Smooth muscle cell (in vitro differentiated cells): ENCODE measurements around the gene CAMK2G. TPM values are rescaled to one million over a fixed set of nuclear protein-coding genes. Genes with fewer than 3 reads are reported as not detected.

ENCODE experiments used
- DNase-seq: peaks from one replicate; lab custom pipeline; 2025; ENCODE audit not compliant: unreplicated experiment; lab: John Stamatoyannopoulos, UW
- H2AFZ ChIP-seq: fragments of 200-600 bp; sonication (generic); 2 replicates; pipeline ENCODE4 v1.6.0; 2016; ENCODE audit warnings: antibody characterized with exemption, low read depth, mild to moderate bottlenecking
- H3F3A ChIP-seq: fragments of 200-600 bp; sonication (generic); 2 replicates; pipeline ENCODE4 v1.6.0; 2017; ENCODE audit warnings: antibody characterized with exemption, low read depth
- H3K27ac ChIP-seq: fragments of 200-600 bp; sonication (generic); 2 replicates; pipeline ENCODE4 v1.5.1; 2016; ENCODE audit warnings: low read depth, mild to moderate bottlenecking
- H3K27me3 ChIP-seq: fragments of 200-600 bp; sonication (generic); 2 replicates; pipeline ENCODE4 v1.6.1; 2016; ENCODE audit warnings: low read depth, mild to moderate bottlenecking
- H3K36me3 ChIP-seq: fragments of 200-600 bp; sonication (generic); 2 replicates; pipeline ENCODE4 v1.5.1; 2016; ENCODE audit warnings: low read depth
- H3K4me1 ChIP-seq: fragments of 200-600 bp; sonication (generic); 2 replicates; pipeline ENCODE4 v1.5.1; 2016; ENCODE audit warnings: low read depth
- H3K4me2 ChIP-seq: fragments of 200-600 bp; sonication (generic); 2 replicates; pipeline ENCODE4 v1.6.0; 2016; ENCODE audit warnings: mild to moderate bottlenecking
- H3K4me3 ChIP-seq: fragments of 200-600 bp; sonication (generic); 2 replicates; pipeline ENCODE4 v1.5.1; 2016; ENCODE audit warnings: mild to moderate bottlenecking
- H3K79me2 ChIP-seq: fragments of 200-600 bp; sonication (generic); 2 replicates; pipeline ENCODE4 v1.6.0; 2016; ENCODE audit warnings: low read depth, mild to moderate bottlenecking
- H3K9ac ChIP-seq: fragments of 200-600 bp; sonication (generic); 2 replicates; pipeline ENCODE4 v1.6.0; 2016; ENCODE audit warnings: low read depth
- H3K9me3 ChIP-seq: fragments of 200-600 bp; sonication (generic); replicated peaks from 2 replicates; pipeline ENCODE4 v1.5.1; 2016; ENCODE audit warnings: low read depth
- H4K20me1 ChIP-seq: fragments of 200-600 bp; sonication (generic); 2 replicates; pipeline ENCODE4 v1.6.0; 2016; ENCODE audit warnings: low read depth
- WGBS: methylation state at CpG from one replicate; pipeline ENCODE4 v1.1.7; 2016; ENCODE audit warnings: low lambda C conversion rate; 5-methylcytosine and 5-hydroxymethylcytosine counted together
- polyA plus RNA-seq: library from polyadenylated mRNA; unstranded; fragments of >200 nt; fragmentation: Nextera tagmentation; extraction: Ambion mirVana; gene quantifications from 2 replicates; pipeline ENCODE4 v1.2.1, GENCODE V29; 2016
- total RNA-seq: library from RNA; depleted of rRNA; stranded (reverse); fragments of >200 nt; gene quantifications from 2 replicates; pipeline ENCODE4 v1.2.3, GENCODE V29; 2014
- TF ChIP-seq, protein P1 (sequence below): fragments of 200-600 bp; sonication (generic); IDR thresholded peaks from 2 replicates; pipeline ENCODE4 v1.5.1; 2017; ENCODE audit warnings: borderline replicate concordance, mild to moderate bottlenecking, antibody characterized with exemption; ENCODE audit not compliant: insufficient read depth, poor library complexity, severe bottlenecking

CAMK2G gene
- total and polyA plus RNA-seq, 2 experiments from 2014 or later = 2.2 to 10.8 TPM

DNA sequence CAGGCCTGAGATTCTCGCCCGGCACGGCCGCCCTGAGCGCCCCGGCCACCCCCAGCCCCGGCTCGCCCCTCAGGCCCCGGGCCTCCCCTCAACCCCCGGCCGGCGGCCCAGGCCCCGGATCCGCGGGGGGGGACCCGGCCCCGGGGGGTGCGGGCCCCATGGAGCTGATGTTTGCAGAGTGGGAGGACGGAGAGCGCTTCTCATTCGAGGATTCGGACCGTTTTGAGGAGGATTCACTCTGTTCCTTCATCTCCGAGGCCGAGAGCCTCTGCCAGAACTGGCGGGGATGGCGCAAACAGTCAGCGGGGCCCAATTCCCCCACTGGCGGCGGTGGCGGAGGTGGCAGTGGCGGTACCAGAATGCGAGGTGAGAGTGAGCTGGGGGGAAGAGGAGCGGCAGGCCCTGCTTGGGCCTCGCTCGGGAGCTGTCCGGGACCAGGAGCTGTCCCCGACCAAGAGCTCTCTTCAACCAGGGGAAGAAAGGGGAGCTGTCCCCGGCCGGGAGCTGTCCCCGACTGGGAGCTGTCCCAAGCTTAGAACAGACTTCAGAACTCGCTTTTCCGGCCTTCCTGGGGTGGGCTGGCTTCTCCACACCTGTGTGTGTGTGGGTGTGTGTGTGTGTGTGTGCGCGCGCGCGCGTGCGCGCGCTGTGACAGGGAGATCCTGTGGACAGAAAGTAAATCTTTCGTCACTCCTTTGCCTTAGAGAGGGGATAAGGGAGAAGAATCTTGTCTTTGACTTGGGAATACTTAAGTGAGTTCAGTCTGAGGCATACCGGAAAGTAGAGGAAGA, 88.4 kb downstream of the CAMK2G start:
- 3% methylated on average over 34 of the region's 54 CpGs for WGBS
- peak; percentile 42 for DNase-seq
- TF ChIP-seq, protein P1, sequence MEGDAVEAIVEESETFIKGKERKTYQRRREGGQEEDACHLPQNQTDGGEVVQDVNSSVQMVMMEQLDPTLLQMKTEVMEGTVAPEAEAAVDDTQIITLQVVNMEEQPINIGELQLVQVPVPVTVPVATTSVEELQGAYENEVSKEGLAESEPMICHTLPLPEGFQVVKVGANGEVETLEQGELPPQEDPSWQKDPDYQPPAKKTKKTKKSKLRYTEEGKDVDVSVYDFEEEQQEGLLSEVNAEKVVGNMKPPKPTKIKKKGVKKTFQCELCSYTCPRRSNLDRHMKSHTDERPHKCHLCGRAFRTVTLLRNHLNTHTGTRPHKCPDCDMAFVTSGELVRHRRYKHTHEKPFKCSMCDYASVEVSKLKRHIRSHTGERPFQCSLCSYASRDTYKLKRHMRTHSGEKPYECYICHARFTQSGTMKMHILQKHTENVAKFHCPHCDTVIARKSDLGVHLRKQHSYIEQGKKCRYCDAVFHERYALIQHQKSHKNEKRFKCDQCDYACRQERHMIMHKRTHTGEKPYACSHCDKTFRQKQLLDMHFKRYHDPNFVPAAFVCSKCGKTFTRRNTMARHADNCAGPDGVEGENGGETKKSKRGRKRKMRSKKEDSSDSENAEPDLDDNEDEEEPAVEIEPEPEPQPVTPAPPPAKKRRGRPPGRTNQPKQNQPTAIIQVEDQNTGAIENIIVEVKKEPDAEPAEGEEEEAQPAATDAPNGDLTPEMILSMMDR = no peak

DNA sequence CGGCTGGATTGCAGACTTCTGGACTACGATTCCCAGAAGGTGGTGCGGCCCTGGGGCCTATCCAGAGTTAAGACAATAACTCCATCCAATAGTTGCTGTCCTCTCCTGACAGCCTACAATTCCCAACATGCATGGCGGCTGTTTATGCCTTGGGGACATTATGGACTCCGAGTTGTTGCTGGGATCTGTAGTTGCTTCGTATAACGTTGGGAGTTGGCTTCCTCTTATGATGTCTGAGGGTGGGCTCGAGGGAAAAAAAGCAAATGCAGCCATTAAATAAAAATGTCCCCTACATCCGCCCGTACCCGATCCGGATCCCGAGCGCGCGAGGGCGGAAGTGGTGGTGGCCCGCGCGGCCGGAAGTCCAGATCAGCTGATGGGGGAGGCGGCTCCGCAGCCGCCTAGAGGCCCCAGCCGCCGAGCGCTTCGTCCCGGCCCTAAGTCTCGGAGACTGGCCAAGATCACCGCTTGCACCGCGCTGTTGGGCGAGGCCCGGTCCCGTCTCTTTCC, 89.1 kb downstream of the CAMK2G start, which contains the start of gene ZSWIM8:
TSS of gene ZSWIM8 (plus strand) at position 396 of the 510 bp plus-strand sequence. CDS start 273 bp downstream, outside the sequence.
- peak within 1 kb of the TSS; percentile 93 for H3K4me2 ChIP-seq
- peaks cover 73% of the 10 kb centered on the region for H3K79me2 ChIP-seq
- peak within 1 kb of the TSS; percentile 79 for H3K9ac ChIP-seq
- H3K27ac ChIP-seq = peak within 1 kb of the TSS; percentile 53
- peaks cover 22% of the 10 kb centered on the region for H3K4me1 ChIP-seq
- no peaks in the 10 kb centered on the region for H3K9me3 ChIP-seq
- H3F3A ChIP-seq = peaks cover 16% of the 10 kb centered on the region
- no peaks in the 10 kb centered on the region for H3K36me3 ChIP-seq
- peak within 1 kb of the TSS; percentile 73 for H2AFZ ChIP-seq
- under 1% methylated on average over 35 of the region's 36 CpGs for WGBS
- H4K20me1 ChIP-seq = peaks cover 40% of the 10 kb centered on the region
- TF ChIP-seq, protein P1 = no peak
- DNase-seq = peak; percentile 49
- H3K27me3 ChIP-seq = no peaks in the 10 kb centered on the region
- peak within 1 kb of the TSS; percentile 69 for H3K4me3 ChIP-seq

More for the DNA sequence above, 88.4 kb downstream of the CAMK2G start:
- H3K4me1 ChIP-seq = peaks cover 16% of the 10 kb centered on the region
- H3K27ac ChIP-seq = peak overlapping the region; percentile 53
- H3F3A ChIP-seq = peaks cover 16% of the 10 kb centered on the region
- peaks cover 40% of the 10 kb centered on the region for H4K20me1 ChIP-seq
- peak overlapping the region; percentile 69 for H3K4me3 ChIP-seq
- H3K79me2 ChIP-seq = peaks cover 67% of the 10 kb centered on the region
- H3K36me3 ChIP-seq = no peaks in the 10 kb centered on the region
- no peaks in the 10 kb centered on the region for H3K27me3 ChIP-seq
- peak overlapping the region; percentile 73 for H2AFZ ChIP-seq
- peak overlapping the region; percentile 79 for H3K9ac ChIP-seq
- peak overlapping the region; percentile 93 for H3K4me2 ChIP-seq
- H3K9me3 ChIP-seq = no peaks in the 10 kb centered on the region

DNA sequence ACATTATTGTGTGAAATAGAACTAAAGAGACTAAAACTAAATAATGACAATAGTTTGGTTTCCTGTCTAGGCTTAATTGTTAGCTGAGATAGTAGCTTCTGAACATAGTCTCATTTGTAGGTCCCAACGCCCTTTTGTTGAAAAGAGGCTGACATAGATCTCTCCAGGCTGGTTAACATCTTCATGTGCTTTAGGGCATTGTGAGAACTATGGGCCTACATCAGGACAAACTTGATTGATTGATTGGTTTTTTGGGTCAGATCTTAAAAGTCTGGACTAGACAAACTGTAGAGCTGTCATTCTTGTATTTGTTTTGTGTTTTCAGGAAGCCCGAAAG, 91.6 kb downstream of the CAMK2G start:
- TF ChIP-seq, protein P1 = no peak
- Histone ChIP-seq H3F3A (peaks cover 23% of the 10 kb centered on the region), H3K4me3 (peak overlapping the region; percentile 95), H2AFZ (no peak overlapping the region), H3K27ac (peak overlapping the region; percentile 68), H3K36me3 (no peaks in the 10 kb centered on the region), H3K9me3 (no peaks in the 10 kb centered on the region), H3K9ac (peak overlapping the region; percentile 89), H3K4me1 (peaks cover 22% of the 10 kb centered on the region), H4K20me1 (peaks cover 33% of the 10 kb centered on the region), H3K79me2 (peaks cover 81% of the 10 kb centered on the region), H3K27me3 (no peaks in the 10 kb centered on the region), H3K4me2 (peak overlapping the region; percentile 94)
- WGBS = 68% methylated on average over 2 of the region's 2 CpGs
- DNase-seq = no peak
